PC-9 (cell line): ENCODE measurements around the gene CPVL.

Experiments
- CTCF ChIP-seq: fragments of 200-600 bp; sonication (generic); conservative IDR thresholded peaks from 2 replicates; pipeline ENCODE4 v1.6.1; 2017; ENCODE audit warnings: mixed run types, antibody characterized with exemption, mild to moderate bottlenecking, moderate library complexity
- EZH2 ChIP-seq: fragments of 200-600 bp; sonication (generic); IDR thresholded peaks from 2 replicates; pipeline ENCODE4 v1.8.0; 2017; ENCODE audit warnings: antibody characterized with exemption, low read depth

- TF ChIP-seq CTCF (no peak), EZH2 (no peak)
Measured at GRCh38 chr7:29086545-29086944, 59.8 kb downstream of the CPVL start.
